ENCODE data around the gene PRG2. TPM values are rescaled to one million over a fixed set of nuclear protein-coding genes. Genes with fewer than 3 reads are reported as not detected.
A peak's percentile ranks its signal among the peaks of the same experiment; 100 is the strongest.

PRG2 gene
- total and polyA plus RNA-seq, 2 of the 13 experiments (the other 11 are each of a cell fraction or from before 2014, with no cell fraction given): not detected

DNA sequence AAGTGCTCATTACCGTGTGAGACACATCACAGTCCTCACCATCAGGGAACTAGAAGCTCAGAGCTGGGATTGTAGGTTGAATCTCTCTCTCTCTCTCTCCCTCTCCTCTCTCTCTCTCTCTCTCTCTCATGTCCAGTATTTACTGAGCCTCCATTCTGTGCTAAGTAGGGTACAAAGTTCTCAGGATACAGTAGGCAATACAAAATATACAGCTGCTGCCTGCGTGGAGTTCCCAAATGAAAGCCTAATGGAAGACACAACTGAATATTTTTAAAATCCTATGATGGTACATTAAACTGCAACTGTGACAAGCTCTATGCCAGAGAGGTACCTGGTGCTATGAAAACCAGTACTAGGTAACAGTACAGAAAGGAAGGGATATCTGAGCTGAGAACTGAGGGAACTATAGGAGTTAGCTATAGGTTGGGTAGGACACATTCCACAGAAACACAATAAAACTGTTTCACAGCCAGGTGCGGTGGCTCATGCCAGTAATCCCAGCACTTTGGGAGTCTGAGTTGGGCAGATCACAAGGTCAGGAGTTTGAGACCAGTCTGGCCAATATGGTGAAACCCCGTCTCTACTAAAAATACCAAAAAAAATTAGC, 9.6 kb upstream of the PRG2 start (continued):
- TF ChIP-seq KAT7 (CRISPR knock-in tag; IDR thresholded peaks at IDR 0.05; ENCODE audit: borderline replicate concordance): no peak
- no peak for TF ChIP-seq KDM1A (CRISPR knock-in tag; IDR thresholded peaks at IDR 0.05)
- TF ChIP-seq EHMT2 (IDR thresholded peaks at IDR 0.05; ENCODE audit: borderline replicate concordance, low read depth, low read length): peak; percentile 31; the same call in 1 of the 2 replicates
- TF ChIP-seq, protein P1, sequence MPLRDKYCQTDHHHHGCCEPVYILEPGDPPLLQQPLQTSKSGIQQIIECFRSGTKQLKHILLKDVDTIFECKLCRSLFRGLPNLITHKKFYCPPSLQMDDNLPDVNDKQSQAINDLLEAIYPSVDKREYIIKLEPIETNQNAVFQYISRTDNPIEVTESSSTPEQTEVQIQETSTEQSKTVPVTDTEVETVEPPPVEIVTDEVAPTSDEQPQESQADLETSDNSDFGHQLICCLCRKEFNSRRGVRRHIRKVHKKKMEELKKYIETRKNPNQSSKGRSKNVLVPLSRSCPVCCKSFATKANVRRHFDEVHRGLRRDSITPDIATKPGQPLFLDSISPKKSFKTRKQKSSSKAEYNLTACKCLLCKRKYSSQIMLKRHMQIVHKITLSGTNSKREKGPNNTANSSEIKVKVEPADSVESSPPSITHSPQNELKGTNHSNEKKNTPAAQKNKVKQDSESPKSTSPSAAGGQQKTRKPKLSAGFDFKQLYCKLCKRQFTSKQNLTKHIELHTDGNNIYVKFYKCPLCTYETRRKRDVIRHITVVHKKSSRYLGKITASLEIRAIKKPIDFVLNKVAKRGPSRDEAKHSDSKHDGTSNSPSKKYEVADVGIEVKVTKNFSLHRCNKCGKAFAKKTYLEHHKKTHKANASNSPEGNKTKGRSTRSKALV (CRISPR knock-in tag; IDR thresholded peaks at IDR 0.05): no peak
- TF ChIP-seq SRSF9 (IDR thresholded peaks at IDR 0.05; ENCODE audit: borderline replicate concordance, insufficient read depth, low read depth, low read length, poor library complexity, severe bottlenecking): no peak
- TF ChIP-seq ARNTL (CRISPR knock-in tag; IDR thresholded peaks at IDR 0.05): no peak
- TF ChIP-seq, protein P2, sequence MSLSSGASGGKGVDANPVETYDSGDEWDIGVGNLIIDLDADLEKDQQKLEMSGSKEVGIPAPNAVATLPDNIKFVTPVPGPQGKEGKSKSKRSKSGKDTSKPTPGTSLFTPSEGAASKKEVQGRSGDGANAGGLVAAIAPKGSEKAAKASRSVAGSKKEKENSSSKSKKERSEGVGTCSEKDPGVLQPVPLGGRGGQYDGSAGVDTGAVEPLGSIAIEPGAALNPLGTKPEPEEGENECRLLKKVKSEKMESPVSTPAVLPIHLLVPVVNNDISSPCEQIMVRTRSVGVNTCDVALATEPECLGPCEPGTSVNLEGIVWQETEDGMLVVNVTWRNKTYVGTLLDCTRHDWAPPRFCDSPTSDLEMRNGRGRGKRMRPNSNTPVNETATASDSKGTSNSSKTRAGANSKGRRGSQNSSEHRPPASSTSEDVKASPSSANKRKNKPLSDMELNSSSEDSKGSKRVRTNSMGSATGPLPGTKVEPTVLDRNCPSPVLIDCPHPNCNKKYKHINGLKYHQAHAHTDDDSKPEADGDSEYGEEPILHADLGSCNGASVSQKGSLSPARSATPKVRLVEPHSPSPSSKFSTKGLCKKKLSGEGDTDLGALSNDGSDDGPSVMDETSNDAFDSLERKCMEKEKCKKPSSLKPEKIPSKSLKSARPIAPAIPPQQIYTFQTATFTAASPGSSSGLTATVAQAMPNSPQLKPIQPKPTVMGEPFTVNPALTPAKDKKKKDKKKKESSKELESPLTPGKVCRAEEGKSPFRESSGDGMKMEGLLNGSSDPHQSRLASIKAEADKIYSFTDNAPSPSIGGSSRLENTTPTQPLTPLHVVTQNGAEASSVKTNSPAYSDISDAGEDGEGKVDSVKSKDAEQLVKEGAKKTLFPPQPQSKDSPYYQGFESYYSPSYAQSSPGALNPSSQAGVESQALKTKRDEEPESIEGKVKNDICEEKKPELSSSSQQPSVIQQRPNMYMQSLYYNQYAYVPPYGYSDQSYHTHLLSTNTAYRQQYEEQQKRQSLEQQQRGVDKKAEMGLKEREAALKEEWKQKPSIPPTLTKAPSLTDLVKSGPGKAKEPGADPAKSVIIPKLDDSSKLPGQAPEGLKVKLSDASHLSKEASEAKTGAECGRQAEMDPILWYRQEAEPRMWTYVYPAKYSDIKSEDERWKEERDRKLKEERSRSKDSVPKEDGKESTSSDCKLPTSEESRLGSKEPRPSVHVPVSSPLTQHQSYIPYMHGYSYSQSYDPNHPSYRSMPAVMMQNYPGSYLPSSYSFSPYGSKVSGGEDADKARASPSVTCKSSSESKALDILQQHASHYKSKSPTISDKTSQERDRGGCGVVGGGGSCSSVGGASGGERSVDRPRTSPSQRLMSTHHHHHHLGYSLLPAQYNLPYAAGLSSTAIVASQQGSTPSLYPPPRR (CRISPR knock-in tag; IDR thresholded peaks at IDR 0.05; ENCODE audit: borderline replicate concordance): no peak
- TF ChIP-seq GTF2F1 (IDR thresholded peaks at IDR 0.05; ENCODE audit: low read length): no peak
- no peak; the same call in 1 of the 2 replicates for TF ChIP-seq ARID4A (CRISPR knock-in tag; IDR thresholded peaks at IDR 0.05; ENCODE audit: borderline replicate concordance)
- TF ChIP-seq REST (IDR thresholded peaks at IDR 0.05; ENCODE audit: borderline replicate concordance in 1 of 2, low read depth in 1 of 2, low read length in 2 of 2): peak in 1 of 2 experiments; percentile 16; a peak in 1 of 4 replicates
- TF ChIP-seq GFI1 (CRISPR knock-in tag; IDR thresholded peaks at IDR 0.05; ENCODE audit: borderline replicate concordance): peak; percentile 68; the same call in 1 of the 2 replicates
